Endometrium (tissue), 2 donors: ENCODE results near the gene PADI1.

Experiments
- FAIRE-seq: peaks from 2 replicates; lab custom pipeline; 2012; peaks lifted over from hg19 to GRCh38; lab: Jason Lieb, UNC
- donor health status: control.
- donor health status: control.

The PADI1 gene

DNA sequence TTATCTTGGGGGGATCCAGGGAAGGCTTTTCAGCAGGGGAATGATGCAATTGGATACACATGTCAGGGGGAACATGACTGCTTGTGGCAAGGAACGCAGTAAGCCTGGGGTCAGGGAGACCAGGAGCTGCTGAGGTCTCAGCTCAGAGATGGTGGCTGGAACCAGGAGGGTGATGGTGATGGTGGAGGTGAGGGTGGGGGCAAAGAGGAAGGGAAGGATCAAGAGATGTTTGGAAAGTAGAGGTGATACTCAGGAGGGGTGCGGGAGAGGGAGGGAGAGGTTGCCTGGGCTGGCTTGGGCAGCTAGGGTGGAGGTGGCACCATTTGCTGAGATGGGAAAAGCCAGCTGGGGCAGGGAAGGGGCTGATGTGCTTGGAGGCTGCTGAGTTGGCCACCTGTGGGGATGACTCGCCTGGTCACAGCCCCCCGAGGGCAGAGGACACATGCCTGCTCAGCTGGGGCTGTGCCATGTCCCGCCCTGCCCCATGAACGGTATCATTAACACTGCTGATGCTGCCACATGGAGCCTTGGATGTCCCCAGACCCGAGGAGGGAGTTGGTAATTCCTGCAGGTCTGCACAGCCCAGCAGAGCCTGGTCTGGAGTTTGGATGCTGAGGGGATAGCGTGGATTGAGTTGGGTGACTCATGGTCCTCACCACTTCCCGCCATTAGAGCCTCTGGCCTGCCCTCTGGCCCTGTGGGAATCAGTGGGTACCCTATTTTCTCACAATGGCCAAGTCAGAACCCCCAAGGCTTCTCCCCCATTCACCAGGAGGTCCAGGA, 6.3 kb upstream of the PADI1 start:
- FAIRE-seq = no peak

DNA sequence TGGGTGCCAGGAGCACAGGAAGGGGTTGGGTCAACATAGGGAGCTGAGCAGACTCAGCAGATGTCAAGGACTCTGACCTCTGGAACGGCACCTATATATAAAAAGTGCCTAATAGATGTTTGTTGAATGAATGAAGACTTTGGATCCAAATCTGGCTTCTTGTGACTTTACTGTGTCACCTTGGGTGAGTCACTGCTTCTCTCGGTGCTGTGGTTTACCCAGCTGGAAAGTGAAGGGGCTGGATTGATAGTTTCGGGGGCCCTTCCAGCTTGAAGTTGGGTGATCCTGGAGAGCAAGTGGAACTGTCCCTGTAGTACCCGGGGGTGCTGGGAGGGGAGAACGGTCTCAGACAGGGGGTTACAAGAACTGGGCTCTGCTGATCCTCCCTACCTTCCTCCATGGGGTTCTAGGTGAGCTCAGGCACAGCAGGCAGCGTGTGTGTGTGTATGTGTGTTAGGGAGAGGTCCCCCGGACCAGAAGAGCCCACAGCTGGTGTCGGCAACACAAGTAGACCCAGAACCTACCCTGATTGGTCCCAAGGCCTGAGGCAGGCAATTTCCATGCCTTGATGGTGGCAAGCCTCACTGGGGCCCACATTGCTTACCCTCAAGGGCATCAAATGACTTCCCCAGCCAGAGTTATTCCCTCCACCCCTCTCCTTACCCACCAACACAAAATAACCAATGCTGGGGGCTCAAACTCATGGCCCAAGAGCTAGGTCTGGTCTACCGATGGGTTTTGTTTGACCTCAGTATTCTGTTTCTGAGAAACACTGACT, 5.5 kb upstream of the PADI1 start:
- FAIRE-seq = no peak

DNA sequence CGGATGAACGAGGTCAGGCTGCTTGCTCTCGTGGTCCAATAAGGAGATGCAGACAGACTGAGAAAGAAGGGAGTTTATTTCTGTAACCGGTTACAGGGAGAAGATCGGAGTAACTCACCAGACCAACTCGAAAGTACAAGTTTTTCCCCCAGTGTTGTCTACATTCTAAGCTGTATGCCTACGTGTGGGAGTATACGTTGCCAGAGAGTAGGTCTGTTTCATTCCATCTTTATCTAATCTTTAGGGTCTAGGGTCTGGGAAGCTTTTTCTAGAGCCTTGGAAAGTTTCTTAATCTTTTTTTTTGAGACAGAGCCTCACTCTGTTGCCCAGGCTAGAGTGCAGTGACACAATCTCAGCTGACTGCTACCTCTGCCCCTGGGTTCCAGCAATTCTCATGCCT, 4.7 kb upstream of the PADI1 start:
- FAIRE-seq = no peak

DNA sequence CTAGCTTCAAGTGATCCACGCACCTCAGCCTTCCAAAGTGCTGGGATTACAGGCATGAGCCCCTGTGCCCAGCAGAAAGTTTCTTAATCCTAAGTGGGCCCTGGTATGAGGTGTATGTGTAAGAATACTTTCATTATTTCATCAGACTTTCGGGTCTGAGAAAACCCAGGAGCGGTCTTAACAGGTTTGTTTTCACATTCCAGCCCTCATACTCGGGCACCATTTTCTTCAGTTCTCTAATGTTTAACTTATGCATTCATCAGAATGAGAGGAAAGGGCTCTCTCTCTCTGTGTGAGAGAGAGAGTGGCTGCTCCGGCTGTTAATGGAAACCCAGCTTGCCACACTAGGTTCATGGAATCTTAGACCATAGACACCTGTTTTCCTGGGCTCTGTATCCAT, 4.2 kb upstream of the PADI1 start:
- no peak for FAIRE-seq

DNA sequence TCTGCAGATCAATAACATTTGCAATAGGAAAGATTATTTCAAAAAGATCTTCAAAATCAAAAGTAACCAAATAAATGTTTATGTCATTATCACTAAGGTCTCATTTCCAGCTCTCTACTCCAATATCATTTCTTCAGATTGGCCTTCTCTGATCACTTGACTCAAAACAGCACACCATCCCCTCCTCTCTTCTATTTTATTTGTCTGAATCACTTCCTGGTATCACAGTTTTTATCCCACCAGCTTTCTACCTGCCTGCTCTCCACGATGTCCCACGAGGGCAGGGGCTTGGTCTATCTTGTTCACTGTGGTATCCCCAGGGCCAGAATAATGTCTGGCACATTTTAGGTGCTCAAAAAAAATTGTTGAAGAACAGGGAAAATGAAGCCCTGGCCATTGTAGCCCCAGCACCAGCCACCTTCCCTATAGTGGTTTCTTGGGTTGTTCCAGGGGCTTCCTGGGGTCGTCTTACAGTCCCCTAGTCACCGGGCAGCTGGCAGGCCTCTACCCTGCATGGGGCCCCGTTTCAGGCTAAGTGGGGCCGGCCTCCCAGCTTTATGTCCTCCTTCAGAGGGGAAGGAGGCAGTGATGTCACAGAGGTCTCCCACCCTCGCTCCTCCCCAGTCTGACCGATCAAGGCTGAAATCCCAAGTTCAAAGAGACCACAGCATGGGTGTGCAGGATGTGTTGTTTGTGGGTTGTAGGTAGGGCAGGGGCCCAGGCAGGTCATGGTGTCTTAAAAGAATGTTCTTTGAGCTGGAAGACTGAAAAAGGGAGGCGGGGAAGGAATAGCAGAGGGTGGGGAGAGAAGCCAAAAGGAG, 3.5 kb upstream of the PADI1 start:
- no peak for FAIRE-seq

DNA sequence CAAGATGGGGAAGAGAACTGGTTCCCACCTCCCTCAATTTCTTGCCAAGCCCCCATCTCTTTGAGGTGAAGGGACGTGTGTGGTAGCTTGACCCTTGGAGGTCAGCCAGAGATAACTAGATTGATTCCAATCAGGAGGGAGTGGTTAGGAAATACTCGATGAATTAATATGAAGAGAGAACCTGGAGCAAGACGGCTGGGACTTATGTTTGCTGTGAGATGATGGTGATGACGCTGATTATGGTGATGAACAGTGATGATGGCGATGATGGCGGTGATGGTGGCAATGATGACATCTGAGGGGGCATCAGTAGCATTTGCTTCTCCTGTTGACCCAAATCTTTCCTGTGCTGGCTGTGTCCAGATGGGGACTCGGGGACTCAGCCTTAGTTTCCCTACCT, 724 bp downstream of the PADI1 start:
- FAIRE-seq = no peak

DNA sequence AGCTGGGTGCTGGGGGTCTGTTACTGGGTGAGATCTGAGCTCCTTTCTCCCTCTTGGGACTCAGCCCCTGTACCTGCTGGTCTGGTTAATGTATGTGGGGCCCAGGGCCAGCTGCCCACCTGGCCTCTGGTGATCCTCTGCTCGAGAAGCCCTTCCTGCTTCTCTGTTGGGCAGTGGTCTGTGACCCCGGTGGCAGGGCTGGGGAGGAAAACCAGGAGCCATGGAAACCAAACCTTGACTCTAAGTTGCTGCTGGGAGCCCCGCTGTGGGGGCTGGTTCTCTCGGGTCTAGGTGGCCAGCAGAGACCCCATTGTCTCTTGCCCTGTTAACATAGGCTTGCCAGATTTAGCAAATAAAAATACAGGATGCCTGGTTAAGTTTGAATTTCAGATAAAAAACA, 1.3 kb downstream of the PADI1 start:
- FAIRE-seq = no peak

DNA sequence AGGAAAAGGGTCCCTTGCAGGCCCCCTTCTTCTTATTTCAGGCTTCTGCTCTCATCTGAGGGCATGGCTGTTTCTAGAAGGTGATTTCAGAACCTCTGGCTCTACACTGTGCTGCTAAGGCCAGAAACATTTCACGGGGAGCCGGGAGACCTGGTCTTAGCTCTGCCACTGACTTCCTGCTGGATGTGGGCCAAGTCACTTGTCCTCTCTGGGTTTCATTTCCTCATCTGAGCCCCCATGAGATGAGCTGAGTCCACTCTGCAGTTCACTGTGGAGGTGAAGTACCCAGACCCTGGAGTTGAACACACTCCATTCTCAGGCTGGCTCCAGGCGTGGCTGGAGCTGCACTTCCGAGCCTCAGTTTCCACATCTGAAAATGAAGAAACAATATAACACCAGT, 2.1 kb downstream of the PADI1 start:
- FAIRE-seq = no peak

DNA sequence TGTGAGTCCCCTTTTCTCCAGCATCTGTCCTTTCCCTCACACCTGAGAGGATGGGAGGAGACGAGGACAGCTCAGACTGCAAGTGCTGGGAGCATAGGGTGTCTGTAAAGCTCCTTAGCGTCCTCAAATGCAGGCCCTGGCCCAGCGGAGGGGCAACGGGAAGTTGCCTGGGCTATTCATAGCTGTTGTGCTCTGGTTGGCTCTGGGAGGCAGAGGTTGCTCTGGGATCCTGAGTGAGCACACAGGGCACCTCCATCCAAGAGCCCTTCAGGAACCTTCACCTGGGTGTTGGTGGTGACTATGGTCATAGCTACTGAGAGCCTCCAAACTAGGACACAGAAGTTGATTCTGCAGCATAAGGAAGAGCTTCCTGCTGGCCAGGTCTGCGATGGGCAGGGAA, 2.6 kb downstream of the PADI1 start:
- no peak for FAIRE-seq

DNA sequence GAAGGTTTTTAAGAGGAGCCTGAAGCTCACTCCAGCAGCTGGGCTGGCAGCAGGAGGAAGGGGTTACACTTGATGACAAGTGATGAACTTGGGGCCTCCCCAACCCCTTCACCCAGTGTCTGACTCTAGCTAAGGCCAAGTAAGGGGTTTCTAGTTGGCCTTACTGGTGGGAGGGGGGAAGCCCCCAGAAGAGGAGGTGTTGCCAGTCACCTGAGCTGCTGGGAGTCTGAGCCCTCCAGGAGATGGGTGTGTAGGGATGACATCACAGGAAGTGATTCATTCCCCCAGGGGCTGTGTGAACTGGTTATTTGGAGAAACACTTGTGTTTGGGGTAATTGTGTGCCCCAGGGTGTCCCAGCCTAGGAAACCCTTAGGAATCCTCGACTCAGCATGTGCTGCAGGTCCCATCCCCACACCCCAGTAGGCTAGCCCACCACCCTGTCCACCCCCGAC, 3.1 kb downstream of the PADI1 start:
- no peak for FAIRE-seq

DNA sequence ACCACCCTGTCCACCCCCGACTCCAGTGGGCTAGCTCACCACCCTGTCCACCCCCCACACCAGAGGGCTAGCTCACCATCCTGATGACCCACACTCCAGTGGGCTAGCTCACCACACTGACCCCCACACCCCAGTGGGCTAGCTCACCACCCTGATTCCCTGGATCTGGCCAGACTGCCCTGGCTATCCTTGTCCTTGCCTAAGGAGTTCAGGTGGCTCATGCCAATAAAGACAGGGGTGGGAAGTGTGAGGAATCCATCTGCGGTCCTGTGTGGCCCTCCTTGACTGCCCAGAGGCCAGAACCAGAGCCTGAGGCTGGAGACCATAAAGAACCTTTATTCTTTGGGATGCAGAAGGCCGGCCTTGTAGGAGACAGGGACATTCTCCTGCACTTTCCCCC, 3.6 kb downstream of the PADI1 start:
- no peak for FAIRE-seq

DNA sequence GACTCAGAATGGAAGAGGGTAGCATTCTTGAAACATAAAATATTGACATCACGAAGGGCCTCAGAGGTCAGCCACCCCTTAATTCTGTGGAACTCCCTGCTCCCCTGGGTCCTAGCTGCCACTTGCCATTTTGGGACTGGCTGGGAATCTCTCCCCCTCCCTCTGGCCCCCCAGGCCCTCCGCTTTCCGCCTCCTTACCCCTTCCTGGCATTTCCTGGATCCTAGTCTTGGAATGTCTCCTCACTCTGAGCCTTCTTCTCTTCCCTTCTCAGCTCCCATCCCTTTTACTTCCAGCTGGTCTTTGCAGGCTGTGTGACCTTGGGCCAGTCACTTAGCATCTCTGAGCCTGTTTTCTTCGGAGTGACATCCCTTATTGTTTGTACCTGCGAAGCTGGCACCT, 4.5 kb downstream of the PADI1 start:
- no peak for FAIRE-seq

DNA sequence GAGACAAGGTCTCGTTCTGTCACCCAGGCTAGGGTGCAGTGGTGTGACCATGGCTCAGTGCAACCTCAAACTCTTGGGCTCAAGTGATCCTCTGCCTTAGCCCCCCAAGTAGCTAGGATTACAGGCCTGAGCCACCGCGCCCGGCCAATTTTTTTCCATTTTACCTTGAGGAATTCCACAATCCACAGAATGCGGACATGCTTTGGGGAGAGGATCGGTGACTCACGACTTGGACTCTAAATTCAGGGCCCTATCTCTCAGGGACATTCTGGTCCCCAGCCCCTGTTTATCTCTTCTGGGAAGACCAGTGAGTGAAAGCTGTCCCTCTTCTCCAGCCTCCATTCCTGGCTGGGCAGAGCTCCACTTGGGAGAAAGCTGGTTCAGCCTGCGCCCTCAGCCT, 5.2 kb downstream of the PADI1 start:
- no peak for FAIRE-seq

DNA sequence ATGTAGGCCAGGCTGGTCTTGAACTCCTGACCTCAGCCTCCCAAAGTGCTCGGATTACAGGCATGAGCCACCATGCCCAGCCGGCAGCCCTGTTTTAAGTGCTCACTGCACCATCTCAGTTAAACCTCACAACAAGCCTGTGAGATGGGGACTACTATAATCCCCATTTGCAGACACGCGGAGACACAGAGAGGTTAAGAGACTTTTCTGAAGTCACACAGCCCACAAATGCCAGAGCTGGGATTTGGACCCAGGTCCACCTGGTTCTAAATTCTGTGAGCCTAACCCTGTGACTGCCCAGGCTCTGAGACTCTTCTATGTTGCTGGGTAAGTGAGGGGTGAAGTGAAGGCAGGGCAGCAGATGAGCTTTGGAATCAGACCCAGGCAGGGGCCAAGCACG, 6.4 kb downstream of the PADI1 start:
- FAIRE-seq = no peak

DNA sequence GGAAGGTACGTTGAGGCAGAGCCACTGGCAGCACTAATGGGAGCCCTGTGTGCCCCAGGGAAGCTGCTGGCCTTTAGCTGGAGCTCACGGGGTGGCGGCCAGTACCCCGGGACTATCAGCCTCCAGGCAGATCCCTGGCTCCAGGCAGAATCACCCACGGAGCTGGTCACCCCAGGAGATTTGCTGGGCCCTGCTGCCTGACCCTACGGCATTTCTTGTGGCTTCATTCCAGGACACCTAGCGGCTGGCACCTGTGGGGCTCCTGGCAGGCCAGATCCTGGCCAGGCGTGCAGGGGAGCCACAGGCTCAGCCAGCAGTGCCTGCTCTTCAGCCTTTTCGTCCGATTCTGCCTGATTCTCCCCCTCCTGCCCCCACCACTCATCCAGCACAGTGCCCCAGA, 7.1 kb downstream of the PADI1 start:
- FAIRE-seq = no peak

DNA sequence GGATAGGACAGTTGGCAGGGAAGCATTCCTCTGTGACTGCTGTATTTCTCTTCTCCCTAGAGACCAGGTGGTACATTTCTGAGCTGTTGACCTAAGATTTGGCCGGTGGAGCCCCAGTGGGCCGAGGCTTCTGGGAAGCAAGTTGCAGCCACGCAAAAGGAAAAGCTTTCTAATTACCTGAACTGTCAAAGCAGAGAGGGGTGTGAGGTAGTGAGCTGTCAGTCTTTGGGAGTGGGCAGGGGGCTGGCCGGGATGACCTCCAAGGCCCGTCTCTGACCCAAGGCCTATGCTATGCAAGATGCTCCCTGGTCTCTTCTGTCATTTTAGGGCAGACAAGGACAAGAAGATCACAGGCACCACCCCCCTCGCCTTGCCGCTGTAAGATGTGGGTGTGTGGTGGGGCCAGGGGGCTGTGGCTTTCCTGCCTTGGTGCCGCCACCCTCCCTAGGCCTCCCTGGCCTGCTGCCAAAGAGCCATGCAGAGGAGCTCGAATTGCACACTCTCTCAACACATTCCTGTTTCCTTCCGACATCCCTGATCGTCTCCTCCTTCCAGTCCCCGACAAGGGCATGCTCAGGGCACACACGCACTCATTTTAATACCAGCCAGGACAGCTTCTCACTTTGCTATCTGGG, 7.7 kb downstream of the PADI1 start:
- FAIRE-seq = no peak

DNA sequence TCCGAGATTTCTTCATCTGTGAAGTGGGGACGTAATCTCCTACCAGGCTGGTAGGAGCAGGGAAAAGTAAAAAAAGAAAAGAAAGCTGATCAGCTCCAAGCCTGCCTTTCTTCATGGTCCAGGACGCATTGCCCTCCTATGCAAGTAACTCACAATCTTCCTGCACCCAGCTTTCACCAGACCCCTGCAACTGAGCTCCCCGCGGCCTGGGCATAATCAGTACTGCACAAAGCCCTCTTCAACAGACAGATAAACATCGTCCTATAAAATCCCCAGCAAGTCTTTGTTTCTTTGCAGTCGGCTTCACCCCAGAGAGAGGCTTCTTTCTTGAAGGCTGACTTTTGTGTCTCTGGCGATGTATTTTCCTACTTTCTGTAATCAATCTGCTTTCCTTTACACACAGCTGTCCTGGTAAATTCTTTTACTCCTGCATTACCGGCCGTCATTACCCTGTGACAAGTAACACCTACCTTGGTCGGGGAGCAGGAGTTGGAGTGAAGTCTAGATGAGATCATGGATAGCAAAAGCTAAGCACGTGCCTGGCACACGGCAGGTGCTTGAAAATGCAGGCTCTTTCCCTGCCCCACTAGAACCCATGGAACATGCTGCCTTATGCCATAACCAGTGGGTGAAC, 8.3 kb downstream of the PADI1 start:
- no peak for FAIRE-seq

DNA sequence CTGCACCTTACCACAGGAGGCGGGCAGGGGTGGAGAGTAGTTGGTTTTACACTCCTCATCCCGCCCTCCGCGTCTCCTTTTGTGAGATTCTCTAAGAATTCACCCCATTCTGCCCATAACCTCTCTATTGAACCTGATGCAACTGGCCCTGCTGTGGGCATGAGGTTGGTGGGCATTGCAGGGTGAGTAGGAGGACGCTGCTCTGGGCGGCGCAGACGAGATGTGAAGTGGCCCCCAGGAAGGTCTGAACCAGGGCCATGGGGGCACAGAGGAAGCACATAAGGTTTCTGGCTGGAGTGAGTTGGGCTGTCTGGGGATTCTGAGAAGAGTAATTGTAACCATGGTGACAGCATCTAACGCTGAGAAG, 8.8 kb downstream of the PADI1 start:
- FAIRE-seq = no peak

DNA sequence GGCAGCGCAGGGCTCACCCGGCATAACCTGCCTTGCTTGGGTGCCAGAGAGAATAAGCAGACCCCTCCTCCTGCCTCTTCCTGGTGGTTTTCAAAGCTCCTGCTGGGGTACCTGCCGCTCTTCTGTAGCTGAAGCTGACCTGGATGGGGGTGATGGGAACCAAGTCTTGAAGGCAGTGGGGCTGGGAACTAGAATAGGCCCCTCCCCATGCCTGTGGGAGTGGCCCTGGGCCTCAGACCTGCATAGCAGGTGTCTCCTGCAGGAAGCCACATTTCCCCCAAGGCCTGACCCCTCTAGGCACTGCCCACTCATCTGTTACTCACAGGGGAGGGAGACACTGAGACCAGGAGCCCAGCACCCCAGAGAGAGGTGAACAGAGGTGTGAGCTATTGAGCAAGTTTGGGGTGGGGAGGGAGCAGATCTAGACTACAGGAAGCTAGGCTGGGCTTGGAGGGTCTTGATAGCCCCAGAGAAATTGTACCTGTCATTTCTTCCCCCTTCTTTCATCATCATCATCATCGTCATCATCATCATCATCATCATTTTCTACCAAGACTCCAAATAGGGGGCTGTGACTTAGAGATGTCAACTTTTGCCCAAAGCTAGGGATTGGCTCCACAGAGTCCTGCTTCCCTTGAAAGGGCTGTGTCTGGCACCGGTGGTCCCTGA, 10.1 kb downstream of the PADI1 start:
- no peak for FAIRE-seq

DNA sequence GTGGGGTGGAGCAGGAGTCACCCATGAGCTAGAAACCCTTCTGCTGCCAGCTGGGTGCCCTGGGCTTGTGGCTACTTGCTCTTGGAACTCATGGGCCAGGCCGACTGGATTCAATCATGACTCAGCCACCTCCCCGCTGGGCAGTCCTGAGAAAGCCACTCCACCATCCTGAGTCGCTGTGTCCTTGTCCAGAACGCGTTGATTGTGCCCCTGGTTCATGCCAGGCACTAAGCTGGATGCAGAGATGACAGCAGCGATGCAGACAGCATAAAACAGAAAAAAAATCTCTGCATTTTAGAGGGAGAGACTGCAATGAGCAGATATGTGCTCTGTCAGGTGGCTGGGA, 10.6 kb downstream of the PADI1 start:
- FAIRE-seq = no peak

DNA sequence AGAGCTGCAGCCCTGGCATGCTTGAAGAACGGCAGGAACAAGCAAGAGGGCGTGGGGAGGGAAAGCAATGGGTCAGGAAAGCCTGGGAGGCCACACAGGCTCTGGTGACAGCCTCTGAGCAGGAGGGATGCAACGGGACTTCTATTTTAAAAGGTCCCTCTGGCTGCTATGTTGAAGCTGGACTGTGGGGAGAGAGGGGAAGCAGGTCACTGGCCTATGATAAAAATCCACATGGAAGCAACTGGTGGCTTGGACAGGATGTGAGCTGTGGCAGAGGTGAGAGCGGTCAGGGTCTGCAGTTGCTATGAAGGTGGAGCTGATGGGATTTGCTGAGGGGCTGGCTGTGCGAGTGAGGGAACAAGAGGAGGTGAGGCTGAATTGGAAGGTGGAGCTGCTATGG, 11.2 kb downstream of the PADI1 start:
- FAIRE-seq = no peak

DNA sequence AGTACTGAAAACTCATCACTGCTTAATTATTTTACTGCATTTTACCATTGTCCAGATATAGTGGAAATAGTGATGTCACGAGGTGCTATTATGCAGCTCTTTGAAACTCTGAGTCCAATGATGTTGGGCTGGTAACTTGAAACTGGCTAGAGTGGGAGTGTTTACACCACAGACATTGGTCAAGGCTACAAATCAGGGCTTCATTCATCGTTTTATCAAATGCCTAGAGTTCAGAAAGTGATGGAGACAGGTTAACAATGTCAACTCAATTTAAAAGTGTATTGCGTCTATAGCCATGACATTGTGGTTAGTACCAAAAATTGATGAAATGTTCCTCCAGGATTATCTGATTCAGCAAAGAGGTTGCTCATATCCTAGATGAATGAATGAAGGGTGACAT, 12.7 kb downstream of the PADI1 start:
- FAIRE-seq = no peak
